Natural killer cell (primary cell): ENCODE results near the gene CCNC. TPM values are rescaled to one million over a fixed set of nuclear protein-coding genes. Genes with fewer than 3 reads are reported as not detected.

ENCODE experiments used
- ATAC-seq, 3 donors: fragments of 150-1000 bp in 2 of 3; fragments of 200-7000 bp in 1 of 3; cut with Tn5 transposase; 1 replicate in 1 of 3; 2 replicates in 2 of 3; pipeline ENCODE4 v1.10.0; 2021; ENCODE audit warnings: mild to moderate bottlenecking in 2 of 3, moderate library complexity in 2 of 3
- DNase-seq, 2 donors: peaks; one replicate each; pipeline versions ENCODE4 v3.0.0 to v3.0.0-alpha.2; 2013 to 2021; ENCODE audit warnings: mixed read lengths in 1 of 2
- H3K27ac ChIP-seq: one replicate; pipeline ENCODE4 v1.5.1; 2013; ENCODE audit warnings: mild to moderate bottlenecking, low read length
- H3K27me3 ChIP-seq: one replicate; pipeline ENCODE4 v1.6.1; 2013; ENCODE audit warnings: low read length; ENCODE audit not compliant: control insufficient read depth, insufficient read depth
- H3K36me3 ChIP-seq: one replicate; pipeline ENCODE4 v1.6.1; 2013; ENCODE audit warnings: low read length; ENCODE audit not compliant: control insufficient read depth, insufficient read depth
- H3K4me1 ChIP-seq: one replicate; pipeline ENCODE4 v1.6.1; 2013; ENCODE audit warnings: low read length; ENCODE audit not compliant: control insufficient read depth, insufficient read depth
- H3K4me3 ChIP-seq: one replicate; pipeline ENCODE4 v1.5.1; 2013; ENCODE audit warnings: low read length
- H3K9me3 ChIP-seq: one replicate; pipeline ENCODE4 v1.6.1; 2013; ENCODE audit warnings: low read length; ENCODE audit not compliant: control insufficient read depth, insufficient read depth
- H3K27ac Mint-ChIP-seq, 2 donors: one replicate each; pipeline ENCODE4 v1.8.0; 2022; ENCODE audit warnings: mild to moderate bottlenecking in 2 of 2, mixed read lengths in 2 of 2, moderate library complexity in 1 of 2
- H3K27me3 Mint-ChIP-seq, 2 donors: one replicate each; pipeline ENCODE4 v1.8.0; 2022; ENCODE audit warnings: low read depth in 2 of 2, mixed read lengths in 2 of 2
- H3K36me3 Mint-ChIP-seq: one replicate; pipeline ENCODE4 v1.8.0; 2022; ENCODE audit warnings: mixed read lengths
- H3K4me1 Mint-ChIP-seq, 2 donors: one replicate each; pipeline ENCODE4 v1.8.0; 2022; ENCODE audit warnings: mixed read lengths in 2 of 2
- H3K4me3 Mint-ChIP-seq: one replicate; pipeline ENCODE4 v1.8.0; 2022; ENCODE audit warnings: mild to moderate bottlenecking, moderate library complexity, mixed read lengths
- H3K9me3 Mint-ChIP-seq, 2 donors: one replicate each; pipeline ENCODE4 v1.8.0; 2022; ENCODE audit warnings: mixed read lengths in 2 of 2
- CTCF ChIP-seq: fragments of 200-600 bp; IDR thresholded peaks from one replicate; pipeline ENCODE4 v1.8.0; 2022; ENCODE audit warnings: antibody characterized with exemption
- WGBS: methylation state at CpG from one replicate; pipeline ENCODE4 v1.1.7; 2013; ENCODE audit warnings: missing lambda C conversion rate; ENCODE audit not compliant: insufficient coverage; 5-methylcytosine and 5-hydroxymethylcytosine counted together
- intact Hi-C: fragments of 100-400 bp; cut with micrococcal nuclease; formaldehyde crosslinking; loops from one replicate; pipeline ENCODE4 v1.14.2; 2022
- total RNA-seq, 4 donors: library from RNA; stranded (reverse); fragments of 120-200 nt in 1 of 4; gene quantifications; one replicate each; pipeline versions ENCODE4 v1.2.3 to v1.2.4, GENCODE V29; 2013 to 2022

CCNC gene
- total RNA-seq, 3 donors from 2014 or later (not counting 1 experiment from before 2014, with no cell fraction given): 46.9 to 58.3 (median 52.5) TPM

DNA sequence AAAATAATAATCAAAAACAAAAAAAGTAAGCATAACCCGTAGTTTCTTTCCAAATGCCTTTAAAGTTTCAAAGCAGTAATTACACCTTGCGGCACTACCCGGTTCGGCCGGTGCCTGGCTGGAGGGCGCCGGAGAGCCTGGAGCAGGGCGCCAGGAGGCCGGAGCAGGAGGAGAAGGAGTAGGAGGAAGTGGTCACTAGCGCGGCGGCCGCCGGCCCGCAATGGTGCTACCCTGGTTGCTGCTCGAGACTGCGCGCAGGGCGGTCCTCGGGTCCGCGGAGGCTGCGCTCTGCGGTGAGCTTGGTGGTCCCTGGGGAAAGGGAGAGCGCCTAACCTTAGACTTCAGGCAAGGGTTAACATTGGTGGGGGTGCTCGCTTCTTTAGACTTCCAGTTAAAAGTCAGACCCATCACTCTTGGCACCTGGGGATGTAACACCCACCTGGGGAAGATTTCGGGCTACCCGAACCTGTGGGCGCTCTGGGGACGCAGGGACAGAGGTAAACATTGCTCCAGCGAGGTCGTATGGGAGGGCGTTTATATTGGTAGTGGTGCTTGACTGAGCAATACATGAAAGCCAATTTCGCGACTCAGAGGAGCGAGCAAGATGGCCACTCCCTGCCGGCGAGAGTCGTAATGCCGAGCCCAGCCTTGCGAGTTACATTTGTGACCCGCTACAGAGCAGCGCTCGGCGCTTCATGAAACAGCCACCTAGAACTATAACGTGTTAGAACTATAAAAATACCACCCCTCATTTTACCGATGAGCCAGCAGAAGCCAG lies 47.4 kb downstream of the CCNC start:
- Mint-ChIP-seq H3K36me3 (no peaks in the 10 kb centered on the region), H3K27me3 (no peaks in the 10 kb centered on the region), H3K4me3 (peak overlapping the region; percentile 99), H3K4me1 (peaks cover 22 to 25% of the 10 kb centered on the region in 2 donors), H3K9me3 (no peaks in the 10 kb centered on the region), H3K27ac (peak overlapping the region; percentile 86 to 95)
- Histone ChIP-seq H3K36me3 (no peaks in the 10 kb centered on the region), H3K4me1 (peaks cover 6% of the 10 kb centered on the region), H3K27ac (peak overlapping the region; percentile 73), H3K4me3 (peak overlapping the region; percentile 94), H3K27me3 (no peaks in the 10 kb centered on the region), H3K9me3 (no peaks in the 10 kb centered on the region)
- intact Hi-C loops: loop anchor here (1.0 to 2.0 kb wide), 2 partner anchors 48 to 96 kb away; partner anchors contain the start of genes CCNC and PNISR
- under 1% methylated on average over 47 of the region's 47 CpGs for WGBS
- DNase-seq: peak; percentile 61 to 82
- ATAC-seq: peak; percentile 89 to 94 (median 90)
- TF ChIP-seq CTCF: peak; percentile 96

- WGBS: no CpG with 5 or more reads among the region's 1 CpG
Measured at GRCh38 chr6:99519446-99519845, 49.0 kb downstream of the CCNC start.

GRCh38 chr6:99514089-99514488 lies 54.4 kb downstream of the CCNC start:
- Mint-ChIP-seq H3K36me3 (no peaks in the 10 kb centered on the region), H3K4me1 (peaks cover 16 to 22% of the 10 kb centered on the region in 2 donors), H3K27ac (peak overlapping the region in 1 of 2 donors; percentile 66), H3K9me3 (no peaks in the 10 kb centered on the region), H3K4me3 (peak overlapping the region; percentile 92), H3K27me3 (no peaks in the 10 kb centered on the region)
- Histone ChIP-seq H3K36me3 (no peaks in the 10 kb centered on the region), H3K4me1 (peaks cover 3% of the 10 kb centered on the region), H3K9me3 (no peaks in the 10 kb centered on the region), H3K27ac (no peak overlapping the region), H3K27me3 (no peaks in the 10 kb centered on the region), H3K4me3 (no peak overlapping the region)
- ATAC-seq (no peak), DNase-seq (no peak)
- TF ChIP-seq CTCF: no peak
- WGBS: 87% methylated on average over 8 of the region's 8 CpGs
- intact Hi-C loops: no loop called here

More at GRCh38 chr6:99519446-99519845, 49.0 kb downstream of the CCNC start:
- Histone ChIP-seq H3K9me3 (no peaks in the 10 kb centered on the region), H3K27ac (no peak overlapping the region), H3K4me3 (no peak overlapping the region), H3K27me3 (no peaks in the 10 kb centered on the region), H3K4me1 (peaks cover 10% of the 10 kb centered on the region), H3K36me3 (no peaks in the 10 kb centered on the region)
- Mint-ChIP-seq H3K4me3 (no peak overlapping the region), H3K9me3 (no peaks in the 10 kb centered on the region), H3K36me3 (no peaks in the 10 kb centered on the region), H3K4me1 (peaks cover 29 to 32% of the 10 kb centered on the region in 2 donors), H3K27me3 (no peaks in the 10 kb centered on the region), H3K27ac (no peak overlapping the region)
- no peak for DNase-seq
- intact Hi-C loops: no loop called here
- no peak for ATAC-seq
- TF ChIP-seq CTCF: no peak
